Retinal pigment epithelial cell (primary cell): Measurements from ENCODE around the gene MPZL1.

Experiments used
- DNase-seq: peaks from one replicate; pipeline ENCODE4 v3.0.0-alpha.2; 2010; ENCODE audit warnings: low read depth
- H3K4me3 ChIP-seq: 2 replicates; pipeline ENCODE4 v1.5.1; 2011; ENCODE audit warnings: mild to moderate bottlenecking, low read length, control low read depth, moderate library complexity
- CTCF ChIP-seq: conservative IDR thresholded peaks from 2 replicates; pipeline ENCODE4 v1.5.1; 2011; ENCODE audit warnings: low read depth, low read length, control low read depth, inconsistent platforms

MPZL1 gene

GRCh38 chr1:167836197-167836596, 114.4 kb downstream of the MPZL1 start:
- no peak for DNase-seq
- no peak overlapping the region for H3K4me3 ChIP-seq
- TF ChIP-seq CTCF, result no peak

- no peak overlapping the region for H3K4me3 ChIP-seq
- no peak for DNase-seq
Observed at GRCh38 chr1:167837326-167837725, 115.5 kb downstream of the MPZL1 start.

GRCh38 chr1:167839009-167839408, 117.2 kb downstream of the MPZL1 start:
- TF ChIP-seq CTCF, result no peak

More at GRCh38 chr1:167837326-167837725, 115.5 kb downstream of the MPZL1 start:
- no peak for TF ChIP-seq CTCF

More at GRCh38 chr1:167839009-167839408, 117.2 kb downstream of the MPZL1 start:
- DNase-seq, result no peak
- no peak overlapping the region for H3K4me3 ChIP-seq
